ENCODE data around the gene ATXN1.
"Not testable (repeated sequence)": the region's sequence is repeated elsewhere in the genome, so short reads cannot be mapped to it uniquely, and the experiment has no call there.

ATXN1 gene

GRCh38 chr6:16459472-16459871 is 301.8 kb downstream of the ATXN1 start:
- not testable (repeated sequence) for H3K9ac ChIP-seq (ENCODE audit: low read depth in 1 of 2, low read length in 2 of 2); H3K27me3 ChIP-seq (ENCODE audit: control insufficient read depth in 1 of 2, insufficient read depth in 2 of 2, low read length in 2 of 2); H3K4me3 ChIP-seq (ENCODE audit: low read depth in 1 of 2, low read length in 2 of 2); H3K27ac ChIP-seq (ENCODE audit: low read depth, low read length); H3K9me3 ChIP-seq (ENCODE audit: control insufficient read depth in 1 of 2, low read length in 2 of 2); H3K36me3 ChIP-seq (ENCODE audit: control insufficient read depth in 1 of 2, insufficient read depth in 2 of 2, low read length in 2 of 2); H3K4me1 ChIP-seq (ENCODE audit: control insufficient read depth in 1 of 2, insufficient read depth in 2 of 2, low read length in 2 of 2)

GRCh38 chr6:16452348-16452747 is 308.9 kb downstream of the ATXN1 start:
- Histone ChIP-seq H3K27me3 (ENCODE audit: control insufficient read depth in 1 of 2, insufficient read depth in 2 of 2, low read length in 2 of 2) (no peaks in the 10 kb centered on the region), H3K4me3 (ENCODE audit: low read depth in 1 of 2, low read length in 2 of 2) (no peak overlapping the region), H3K36me3 (ENCODE audit: control insufficient read depth in 1 of 2, insufficient read depth in 2 of 2, low read length in 2 of 2) (no peaks in the 10 kb centered on the region), H3K9ac (ENCODE audit: low read depth in 1 of 2, low read length in 2 of 2) (no peak overlapping the region), H3K4me1 (ENCODE audit: control insufficient read depth in 1 of 2, insufficient read depth in 2 of 2, low read length in 2 of 2) (no peaks in the 10 kb centered on the region), H3K9me3 (ENCODE audit: control insufficient read depth in 1 of 2, low read length in 2 of 2) (peaks cover 0 to 3% of the 10 kb centered on the region in 2 donors), H3K27ac (ENCODE audit: low read depth, low read length) (no peak overlapping the region)

GRCh38 chr6:16450821-16451220 is 310.4 kb downstream of the ATXN1 start:
- no peak overlapping the region for H3K27ac ChIP-seq (ENCODE audit: low read depth, low read length)

GRCh38 chr6:16450285-16450684 is 311.0 kb downstream of the ATXN1 start:
- H3K4me3 ChIP-seq (ENCODE audit: low read depth in 1 of 2, low read length in 2 of 2) = no peak overlapping the region

More at GRCh38 chr6:16450821-16451220, 310.4 kb downstream of the ATXN1 start:
- Histone ChIP-seq H3K4me1 (ENCODE audit: control insufficient read depth in 1 of 2, insufficient read depth in 2 of 2, low read length in 2 of 2) (no peaks in the 10 kb centered on the region), H3K4me3 (ENCODE audit: low read depth in 1 of 2, low read length in 2 of 2) (no peak overlapping the region), H3K9me3 (ENCODE audit: control insufficient read depth in 1 of 2, low read length in 2 of 2) (peaks cover 0 to 2% of the 10 kb centered on the region in 2 donors), H3K9ac (ENCODE audit: low read depth in 1 of 2, low read length in 2 of 2) (no peak overlapping the region), H3K27me3 (ENCODE audit: control insufficient read depth in 1 of 2, insufficient read depth in 2 of 2, low read length in 2 of 2) (no peaks in the 10 kb centered on the region), H3K36me3 (ENCODE audit: control insufficient read depth in 1 of 2, insufficient read depth in 2 of 2, low read length in 2 of 2) (no peaks in the 10 kb centered on the region)

GRCh38 chr6:16446273-16446672 is 315.0 kb downstream of the ATXN1 start:
- Histone ChIP-seq H3K9ac (ENCODE audit: low read depth in 1 of 2, low read length in 2 of 2) (no peak overlapping the region), H3K27ac (ENCODE audit: low read depth, low read length) (no peak overlapping the region), H3K4me1 (ENCODE audit: control insufficient read depth in 1 of 2, insufficient read depth in 2 of 2, low read length in 2 of 2) (no peaks in the 10 kb centered on the region), H3K27me3 (ENCODE audit: control insufficient read depth in 1 of 2, insufficient read depth in 2 of 2, low read length in 2 of 2) (no peaks in the 10 kb centered on the region), H3K4me3 (ENCODE audit: low read depth in 1 of 2, low read length in 2 of 2) (no peak overlapping the region), H3K9me3 (ENCODE audit: control insufficient read depth in 1 of 2, low read length in 2 of 2) (no peaks in the 10 kb centered on the region), H3K36me3 (ENCODE audit: control insufficient read depth in 1 of 2, insufficient read depth in 2 of 2, low read length in 2 of 2) (no peaks in the 10 kb centered on the region)

More at GRCh38 chr6:16450285-16450684, 311.0 kb downstream of the ATXN1 start:
- Histone ChIP-seq H3K4me1 (ENCODE audit: control insufficient read depth in 1 of 2, insufficient read depth in 2 of 2, low read length in 2 of 2) (no peaks in the 10 kb centered on the region), H3K9ac (ENCODE audit: low read depth in 1 of 2, low read length in 2 of 2) (no peak overlapping the region), H3K27me3 (ENCODE audit: control insufficient read depth in 1 of 2, insufficient read depth in 2 of 2, low read length in 2 of 2) (no peaks in the 10 kb centered on the region), H3K36me3 (ENCODE audit: control insufficient read depth in 1 of 2, insufficient read depth in 2 of 2, low read length in 2 of 2) (no peaks in the 10 kb centered on the region), H3K27ac (ENCODE audit: low read depth, low read length) (no peak overlapping the region), H3K9me3 (ENCODE audit: control insufficient read depth in 1 of 2, low read length in 2 of 2) (no peaks in the 10 kb centered on the region)

GRCh38 chr6:16442031-16442430 is 319.2 kb downstream of the ATXN1 start:
- no peak overlapping the region for H3K9ac ChIP-seq (ENCODE audit: low read depth in 1 of 2, low read length in 2 of 2)

GRCh38 chr6:16441262-16441661 is 320.0 kb downstream of the ATXN1 start:
- Histone ChIP-seq H3K4me3 (ENCODE audit: low read depth in 1 of 2, low read length in 2 of 2) (no peak overlapping the region), H3K9ac (ENCODE audit: low read depth in 1 of 2, low read length in 2 of 2) (no peak overlapping the region), H3K27ac (ENCODE audit: low read depth, low read length) (no peak overlapping the region), H3K27me3 (ENCODE audit: control insufficient read depth in 1 of 2, insufficient read depth in 2 of 2, low read length in 2 of 2) (no peaks in the 10 kb centered on the region), H3K4me1 (ENCODE audit: control insufficient read depth in 1 of 2, insufficient read depth in 2 of 2, low read length in 2 of 2) (no peaks in the 10 kb centered on the region), H3K36me3 (ENCODE audit: control insufficient read depth in 1 of 2, insufficient read depth in 2 of 2, low read length in 2 of 2) (no peaks in the 10 kb centered on the region), H3K9me3 (ENCODE audit: control insufficient read depth in 1 of 2, low read length in 2 of 2) (no peaks in the 10 kb centered on the region)

More at GRCh38 chr6:16442031-16442430, 319.2 kb downstream of the ATXN1 start:
- Histone ChIP-seq H3K4me1 (ENCODE audit: control insufficient read depth in 1 of 2, insufficient read depth in 2 of 2, low read length in 2 of 2) (no peaks in the 10 kb centered on the region), H3K27me3 (ENCODE audit: control insufficient read depth in 1 of 2, insufficient read depth in 2 of 2, low read length in 2 of 2) (no peaks in the 10 kb centered on the region), H3K36me3 (ENCODE audit: control insufficient read depth in 1 of 2, insufficient read depth in 2 of 2, low read length in 2 of 2) (no peaks in the 10 kb centered on the region), H3K9me3 (ENCODE audit: control insufficient read depth in 1 of 2, low read length in 2 of 2) (no peaks in the 10 kb centered on the region), H3K4me3 (ENCODE audit: low read depth in 1 of 2, low read length in 2 of 2) (no peak overlapping the region), H3K27ac (ENCODE audit: low read depth, low read length) (no peak overlapping the region)

GRCh38 chr6:16440636-16441212 is 320.5 kb downstream of the ATXN1 start:
- no peaks in the 10 kb centered on the region for H3K9me3 ChIP-seq (ENCODE audit: control insufficient read depth in 1 of 2, low read length in 2 of 2)
- no peaks in the 10 kb centered on the region for H3K27me3 ChIP-seq (ENCODE audit: control insufficient read depth in 1 of 2, insufficient read depth in 2 of 2, low read length in 2 of 2)
- H3K9ac ChIP-seq (ENCODE audit: low read depth in 1 of 2, low read length in 2 of 2) = no peak overlapping the region
- H3K4me1 ChIP-seq (ENCODE audit: control insufficient read depth in 1 of 2, insufficient read depth in 2 of 2, low read length in 2 of 2) = no peaks in the 10 kb centered on the region
- no peak overlapping the region for H3K27ac ChIP-seq (ENCODE audit: low read depth, low read length)
- no peaks in the 10 kb centered on the region for H3K36me3 ChIP-seq (ENCODE audit: control insufficient read depth in 1 of 2, insufficient read depth in 2 of 2, low read length in 2 of 2)
- H3K4me3 ChIP-seq (ENCODE audit: low read depth in 1 of 2, low read length in 2 of 2) = no peak overlapping the region

- no peaks in the 10 kb centered on the region for H3K4me1 ChIP-seq (ENCODE audit: control insufficient read depth in 1 of 2, insufficient read depth in 2 of 2, low read length in 2 of 2)
- no peaks in the 10 kb centered on the region for H3K36me3 ChIP-seq (ENCODE audit: control insufficient read depth in 1 of 2, insufficient read depth in 2 of 2, low read length in 2 of 2)
- H3K27me3 ChIP-seq (ENCODE audit: control insufficient read depth in 1 of 2, insufficient read depth in 2 of 2, low read length in 2 of 2) = no peaks in the 10 kb centered on the region
- no peaks in the 10 kb centered on the region for H3K9me3 ChIP-seq (ENCODE audit: control insufficient read depth in 1 of 2, low read length in 2 of 2)
- H3K27ac ChIP-seq (ENCODE audit: low read depth, low read length) = no peak overlapping the region
- H3K9ac ChIP-seq (ENCODE audit: low read depth in 1 of 2, low read length in 2 of 2) = no peak overlapping the region
- H3K4me3 ChIP-seq (ENCODE audit: low read depth in 1 of 2, low read length in 2 of 2) = no peak overlapping the region
Observed at GRCh38 chr6:16438718-16439591, 322.3 kb downstream of the ATXN1 start.

GRCh38 chr6:16437984-16438383 is 323.3 kb downstream of the ATXN1 start:
- no peak overlapping the region for H3K9ac ChIP-seq (ENCODE audit: low read depth in 1 of 2, low read length in 2 of 2)
- H3K9me3 ChIP-seq (ENCODE audit: control insufficient read depth in 1 of 2, low read length in 2 of 2) = no peaks in the 10 kb centered on the region
- H3K27me3 ChIP-seq (ENCODE audit: control insufficient read depth in 1 of 2, insufficient read depth in 2 of 2, low read length in 2 of 2) = no peaks in the 10 kb centered on the region
- no peaks in the 10 kb centered on the region for H3K4me1 ChIP-seq (ENCODE audit: control insufficient read depth in 1 of 2, insufficient read depth in 2 of 2, low read length in 2 of 2)
- H3K36me3 ChIP-seq (ENCODE audit: control insufficient read depth in 1 of 2, insufficient read depth in 2 of 2, low read length in 2 of 2) = no peaks in the 10 kb centered on the region
- no peak overlapping the region for H3K27ac ChIP-seq (ENCODE audit: low read depth, low read length)
- no peak overlapping the region for H3K4me3 ChIP-seq (ENCODE audit: low read depth in 1 of 2, low read length in 2 of 2)

Measured in duodenal mucosa (tissue), 2 donors.